HG03108 (cell line): ENCODE results near the gene WDR77.

Experiments
- ATAC-seq: cut with Tn5 transposase; IDR thresholded peaks from one replicate; pipeline ENCODE4 v1.9.1; 2021; ENCODE audit warnings: moderate library complexity; ENCODE audit not compliant: unreplicated experiment

WDR77 gene

GRCh38 chr1:111448918-111449702, at the start of gene WDR77, which contains the start of gene ATP5PB:
WDR77 (minus strand) TSS chr1:111449256; CDS start chr1:111449169, 87 bp downstream.
ATP5PB (plus strand) TSS chr1:111449464; CDS start chr1:111449542, 78 bp downstream.
- peak; percentile 92 for ATAC-seq

DNA sequence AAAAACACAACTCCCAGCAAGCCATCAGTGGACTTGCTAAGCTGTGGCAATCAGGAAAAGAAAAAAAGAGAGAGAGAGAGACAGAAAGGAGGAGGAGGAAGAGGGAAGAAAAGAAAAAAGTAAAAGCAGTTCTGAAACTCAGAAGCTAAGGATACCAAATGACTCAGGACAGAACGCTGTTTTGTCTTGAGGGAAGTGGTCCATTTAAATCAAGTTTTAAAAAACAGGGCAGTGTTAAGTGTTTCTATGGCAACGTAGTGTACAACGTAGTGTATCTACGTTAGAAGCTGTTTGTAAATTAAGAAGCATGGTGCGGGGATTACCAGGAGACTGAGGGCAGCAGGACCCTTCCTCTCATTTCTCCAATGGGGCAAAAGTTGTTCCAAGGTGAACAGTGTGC, 48.5 kb upstream of the WDR77 start:
- ATAC-seq, result no peak

- no peak for ATAC-seq
Measured at GRCh38 chr1:111496398-111496797, 47.3 kb upstream of the WDR77 start.

DNA sequence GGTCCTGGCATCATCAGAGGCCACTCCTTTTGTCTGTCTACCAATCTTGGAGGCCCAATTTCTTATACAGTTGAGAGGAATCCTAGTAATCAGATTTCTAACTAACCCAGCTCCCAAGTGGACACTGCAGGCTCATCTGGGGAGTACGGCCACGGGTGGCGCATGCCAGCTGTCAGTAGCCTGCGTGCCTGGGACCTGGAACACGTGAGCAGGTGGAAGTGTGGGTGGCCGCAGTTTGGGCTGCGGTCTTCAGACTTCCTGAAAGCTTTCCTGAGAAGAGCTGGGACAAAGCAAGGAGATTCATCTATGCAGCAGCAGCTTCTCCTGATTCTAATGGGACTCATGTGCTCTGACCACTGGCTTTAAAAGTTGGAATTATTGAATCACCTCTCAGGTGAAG, 42.0 kb upstream of the WDR77 start:
- no peak for ATAC-seq

DNA sequence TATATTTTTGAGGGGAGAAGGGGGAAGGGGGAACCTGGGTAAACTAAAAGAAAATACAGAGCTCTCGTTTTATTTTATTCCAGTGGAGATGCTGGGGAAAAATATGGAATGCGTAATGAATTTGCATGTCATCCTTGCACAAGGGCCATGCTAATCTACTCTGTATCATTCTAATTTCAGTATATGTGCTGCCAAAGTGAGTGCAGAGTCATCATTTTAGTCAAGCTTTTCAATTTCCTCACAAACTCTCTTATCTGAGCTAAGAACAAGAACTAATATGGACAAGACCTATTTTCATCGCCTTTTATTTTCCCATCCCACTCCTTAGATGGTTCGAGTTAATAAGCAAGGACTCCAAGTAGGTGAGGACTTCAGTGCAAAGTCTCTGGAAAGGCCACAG, 41.2 kb upstream of the WDR77 start:
- no peak for ATAC-seq

- no peak for ATAC-seq
Measured at GRCh38 chr1:111489604-111490003, 40.5 kb upstream of the WDR77 start.

- ATAC-seq, result no peak
Measured at GRCh38 chr1:111488669-111489068, 39.6 kb upstream of the WDR77 start.

GRCh38 chr1:111487133-111487532, 38.1 kb upstream of the WDR77 start:
- ATAC-seq, result no peak

DNA sequence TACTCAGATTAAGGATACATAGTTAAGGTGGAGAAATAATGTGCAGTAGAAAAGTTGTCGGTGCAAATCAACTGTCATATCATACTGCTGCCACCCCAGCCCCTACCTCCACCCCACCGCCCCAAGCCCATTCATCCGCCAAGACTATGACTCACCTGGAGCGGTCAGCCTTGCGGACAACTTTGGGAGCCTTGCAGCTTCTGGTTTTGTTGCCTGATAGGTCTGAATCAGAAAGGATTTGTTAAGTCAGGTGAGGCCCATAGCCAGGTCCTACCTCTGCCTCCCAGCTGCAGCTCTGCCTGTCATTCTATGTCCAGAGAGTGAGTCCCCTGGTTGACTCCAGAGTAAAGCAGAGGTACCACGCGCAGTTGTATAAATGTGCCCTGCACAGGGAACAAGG, 37.4 kb upstream of the WDR77 start:
- no peak for ATAC-seq

GRCh38 chr1:111484391-111485026, 35.5 kb upstream of the WDR77 start:
- ATAC-seq, result no peak

- no peak for ATAC-seq
Measured at GRCh38 chr1:111483876-111484275, 34.8 kb upstream of the WDR77 start.

- ATAC-seq, result no peak
Measured at GRCh38 chr1:111483166-111483565, 34.1 kb upstream of the WDR77 start.

DNA sequence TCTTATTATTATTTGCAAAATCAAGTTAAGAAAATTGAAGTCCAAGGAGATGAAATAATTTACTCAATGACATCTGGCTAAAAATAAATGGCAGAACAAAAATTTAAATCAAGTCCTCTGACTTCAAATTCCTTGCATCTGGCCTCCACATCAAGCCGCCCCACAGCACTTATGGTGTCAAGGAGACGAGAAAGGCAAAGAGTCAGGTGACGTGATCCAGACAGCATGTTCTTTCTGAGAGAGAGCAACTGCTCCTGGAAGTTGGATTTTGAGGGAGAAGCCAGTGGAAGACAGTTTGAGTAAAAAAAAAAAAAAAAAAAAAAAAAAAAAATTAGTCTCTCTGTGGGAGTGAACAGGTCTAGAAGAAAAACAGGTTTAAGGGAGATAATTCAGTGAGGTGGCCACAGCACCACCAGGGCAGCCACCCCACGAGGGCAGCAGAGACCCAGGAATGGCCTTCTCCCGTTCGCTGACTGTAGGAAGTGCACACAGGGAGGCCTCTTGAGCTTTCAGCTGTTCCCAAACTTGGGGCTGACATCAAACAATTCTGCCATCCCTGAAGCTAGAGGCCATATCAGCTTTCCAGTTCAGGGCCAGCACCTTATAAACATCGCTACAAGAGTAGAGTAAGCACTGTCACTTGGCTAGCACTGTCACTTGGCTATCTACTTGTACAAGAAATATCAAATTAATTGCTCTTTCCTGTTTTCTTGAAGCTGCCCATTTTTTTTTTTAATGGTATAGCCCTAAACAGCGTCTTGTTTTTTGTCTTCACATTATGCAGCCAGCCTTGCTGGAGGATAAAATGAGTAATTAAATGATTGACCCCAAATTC, 32.5 kb upstream of the WDR77 start:
- ATAC-seq, result peak; percentile 57

GRCh38 chr1:111480674-111481073, 31.6 kb upstream of the WDR77 start:
- ATAC-seq, result no peak

- peak; percentile 64 for ATAC-seq
Measured at GRCh38 chr1:111476761-111477309, 27.8 kb upstream of the WDR77 start.

DNA sequence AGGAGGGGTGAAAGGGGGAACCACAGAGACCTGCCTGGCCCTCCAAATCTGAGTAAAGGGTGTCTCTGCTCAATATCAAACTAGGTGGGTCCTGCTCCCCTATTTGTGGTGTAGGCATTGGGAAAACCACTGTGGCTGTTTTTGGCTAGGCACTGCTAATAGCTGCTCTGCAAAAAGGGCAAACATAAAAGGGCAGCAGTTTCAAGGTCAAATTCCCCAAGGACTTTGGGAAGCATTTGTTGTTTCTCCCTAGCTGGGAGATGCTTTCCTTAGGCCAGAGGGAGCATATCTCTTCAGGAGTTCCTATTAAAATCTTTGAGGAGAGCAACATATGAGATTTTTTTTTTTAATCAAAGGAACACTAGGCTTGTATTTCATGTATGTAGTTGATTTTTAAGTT, 27.2 kb upstream of the WDR77 start:
- no peak for ATAC-seq

DNA sequence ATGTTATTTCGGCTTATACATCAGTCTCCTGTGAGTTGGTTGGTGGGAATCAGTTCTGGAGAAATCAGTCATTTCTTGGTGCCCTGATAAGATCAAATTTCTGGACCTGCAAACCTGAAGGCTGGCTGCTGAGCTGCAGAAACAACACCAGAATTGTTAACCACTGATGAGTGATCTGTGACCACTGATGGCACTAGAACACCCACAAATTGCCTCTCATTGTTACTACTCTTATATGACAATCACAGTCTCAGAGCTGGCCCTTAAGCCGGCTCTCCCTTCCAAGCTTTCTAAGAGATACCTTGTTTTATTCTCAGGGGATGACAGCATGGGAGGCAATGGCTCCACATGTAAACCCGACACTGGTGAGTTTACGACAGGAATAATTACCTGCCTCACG, 26.6 kb upstream of the WDR77 start:
- no peak for ATAC-seq

DNA sequence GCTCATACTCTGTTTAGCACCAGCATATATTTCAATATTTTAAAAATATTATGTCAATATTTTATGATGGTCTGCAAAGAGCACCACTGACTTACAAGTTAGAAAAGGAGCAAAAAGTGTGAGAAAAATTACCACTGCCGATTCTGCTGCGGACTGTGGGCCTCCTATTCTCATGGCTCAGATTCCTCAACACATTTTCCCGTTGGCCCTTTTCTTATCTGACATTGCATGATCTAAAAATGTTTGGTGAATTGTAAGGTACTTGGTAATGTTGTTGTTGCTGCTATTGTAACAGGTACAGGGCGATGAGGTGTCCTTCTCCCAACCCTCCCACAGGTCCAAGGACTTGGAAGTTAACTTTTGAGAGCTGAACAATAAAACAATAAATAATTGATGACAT, 25.5 kb upstream of the WDR77 start:
- ATAC-seq, result no peak

GRCh38 chr1:111474106-111474505, 25.1 kb upstream of the WDR77 start:
- no peak for ATAC-seq

DNA sequence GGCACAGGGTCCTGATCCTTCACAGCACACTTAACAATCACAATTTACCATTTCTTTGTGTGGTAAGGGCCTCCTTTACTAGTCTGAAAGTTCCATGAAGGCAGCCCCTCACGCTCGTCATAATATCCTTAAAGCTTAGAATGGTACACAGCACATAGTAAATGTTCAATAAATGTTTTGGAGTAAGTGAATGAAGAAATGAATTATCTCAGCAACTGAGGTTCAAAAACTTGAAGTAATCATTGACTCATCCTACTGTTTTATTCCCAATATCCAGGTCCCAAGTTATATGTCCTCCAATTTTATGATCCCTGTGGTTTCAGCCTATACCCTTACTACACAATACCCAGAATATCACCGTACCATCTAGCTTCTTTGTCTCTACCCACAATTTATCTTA, 22.5 kb upstream of the WDR77 start:
- ATAC-seq, result no peak

DNA sequence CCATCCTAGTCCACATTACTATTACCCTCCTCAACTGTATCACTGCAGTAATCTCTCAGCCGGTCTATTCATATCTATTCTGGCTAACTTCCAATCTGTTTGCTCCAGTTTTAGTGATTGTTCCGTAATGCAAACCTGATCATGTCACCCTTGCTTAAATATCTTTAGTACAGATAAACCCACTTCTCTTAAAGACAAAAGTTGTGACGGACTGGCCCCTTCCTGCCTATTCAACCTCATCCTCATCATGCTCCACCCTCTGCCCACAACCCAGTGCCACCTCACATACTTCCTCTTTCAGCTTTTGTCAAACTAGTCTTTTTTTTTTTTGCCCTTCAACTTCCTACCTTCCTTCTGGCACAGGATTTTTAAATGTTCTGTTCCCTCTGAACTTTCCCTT, 22.0 kb upstream of the WDR77 start:
- peak; percentile 57 for ATAC-seq
